ENCODE results near the gene C10orf120. TPM values are rescaled to one million over a fixed set of nuclear protein-coding genes. Genes with fewer than 3 reads are reported as not detected.

Gene C10orf120
- total and polyA plus RNA-seq, 2 experiments from 2014 or later = not detected

- Histone ChIP-seq H2AFZ (no peak overlapping the region), H3F3A (ENCODE audit: insufficient read depth) (no peaks in the 10 kb centered on the region), H3K9ac (no peak overlapping the region), H3K9me3 (ENCODE audit: low read depth) (no peaks in the 10 kb centered on the region), H3K4me1 (ENCODE audit: insufficient read depth) (no peaks in the 10 kb centered on the region), H3K27ac (no peak overlapping the region), H3K27me3 (replicated peaks; ENCODE audit: insufficient read depth) (no peaks in the 10 kb centered on the region; the same call in 1 of the 2 replicates), H3K9me2 (ENCODE audit: insufficient read depth) (no peaks in the 10 kb centered on the region), H3K4me2 (ENCODE audit: unreplicated experiment) (no peak overlapping the region), H3K36me3 (ENCODE audit: low read depth) (no peaks in the 10 kb centered on the region), H3K4me3 (no peak overlapping the region), H4K20me1 (ENCODE audit: insufficient read depth) (no peaks in the 10 kb centered on the region), H3K79me2 (ENCODE audit: insufficient read depth) (no peaks in the 10 kb centered on the region)
- in situ Hi-C loops (cut with MboI) = no loop called here
- 39 to 41% methylated on average over 2 of the region's 2 CpGs for WGBS, 2 experiments (ENCODE audit: low coverage in 1 of 2, low lambda C conversion rate in 2 of 2, missing lambda C conversion rate in 2 of 2)
- TF ChIP-seq EZH2 (IDR thresholded peaks at IDR 0.05; ENCODE audit: insufficient read depth, poor library complexity, severe bottlenecking) = no peak
- peak; percentile 18 for DNase-seq
Observed at GRCh38 chr10:122740640-122741039, 41.0 kb upstream of the C10orf120 start.

GRCh38 chr10:122738031-122738430, 38.4 kb upstream of the C10orf120 start:
- no peak overlapping the region for H3K4me2 ChIP-seq (ENCODE audit: unreplicated experiment)
- DNase-seq = no peak
- in situ Hi-C loops (cut with MboI) = no loop called here
- H3F3A ChIP-seq (ENCODE audit: insufficient read depth) = no peaks in the 10 kb centered on the region
- H3K9me3 ChIP-seq (ENCODE audit: low read depth) = no peaks in the 10 kb centered on the region
- no peak overlapping the region for H3K27ac ChIP-seq
- H3K27me3 ChIP-seq (replicated peaks; ENCODE audit: insufficient read depth) = no peaks in the 10 kb centered on the region; the same call in 1 of the 2 replicates
- no peaks in the 10 kb centered on the region for H3K9me2 ChIP-seq (ENCODE audit: insufficient read depth)
- no peaks in the 10 kb centered on the region for H3K79me2 ChIP-seq (ENCODE audit: insufficient read depth)
- H3K4me3 ChIP-seq = no peak overlapping the region
- H3K4me1 ChIP-seq (ENCODE audit: insufficient read depth) = no peaks in the 10 kb centered on the region
- WGBS, 2 experiments (ENCODE audit: low coverage in 1 of 2, low lambda C conversion rate in 2 of 2, missing lambda C conversion rate in 2 of 2) = 50 to 51% methylated on average over 2 of the region's 2 CpGs
- TF ChIP-seq EZH2phosphoT487 (IDR thresholded peaks at IDR 0.05; ENCODE audit: insufficient read depth, low read depth) (no peak), EZH2 (IDR thresholded peaks at IDR 0.05; ENCODE audit: insufficient read depth, poor library complexity, severe bottlenecking) (no peak)
- H3K36me3 ChIP-seq (ENCODE audit: low read depth) = no peaks in the 10 kb centered on the region
- H2AFZ ChIP-seq = no peak overlapping the region
- no peaks in the 10 kb centered on the region for H4K20me1 ChIP-seq (ENCODE audit: insufficient read depth)
- H3K9ac ChIP-seq = no peak overlapping the region

- no peaks in the 10 kb centered on the region for H3F3A ChIP-seq (ENCODE audit: insufficient read depth)
- TF ChIP-seq EZH2phosphoT487 (IDR thresholded peaks at IDR 0.05; ENCODE audit: insufficient read depth, low read depth) = no peak
- H3K4me2 ChIP-seq (ENCODE audit: unreplicated experiment) = no peak overlapping the region
- no peaks in the 10 kb centered on the region for H3K4me1 ChIP-seq (ENCODE audit: insufficient read depth)
- H4K20me1 ChIP-seq (ENCODE audit: insufficient read depth) = no peaks in the 10 kb centered on the region
- no peak for DNase-seq
- H3K9ac ChIP-seq = no peak overlapping the region
- no peaks in the 10 kb centered on the region for H3K9me2 ChIP-seq (ENCODE audit: insufficient read depth)
- H3K79me2 ChIP-seq (ENCODE audit: insufficient read depth) = no peaks in the 10 kb centered on the region
- no peaks in the 10 kb centered on the region for H3K27me3 ChIP-seq (replicated peaks; ENCODE audit: insufficient read depth)
- H3K27ac ChIP-seq = no peak overlapping the region
- H2AFZ ChIP-seq = no peak overlapping the region
- no peak overlapping the region for H3K4me3 ChIP-seq
- H3K36me3 ChIP-seq (ENCODE audit: low read depth) = no peaks in the 10 kb centered on the region
- WGBS, 2 experiments (ENCODE audit: low coverage in 1 of 2, low lambda C conversion rate in 2 of 2, missing lambda C conversion rate in 2 of 2) = 43 to 47% methylated on average over 13 of the region's 13 CpGs
- H3K9me3 ChIP-seq (ENCODE audit: low read depth) = no peaks in the 10 kb centered on the region
- in situ Hi-C loops (cut with MboI) = no loop called here
Observed at GRCh38 chr10:122733931-122734665, 34.5 kb upstream of the C10orf120 start.

- Histone ChIP-seq H3K4me2 (ENCODE audit: unreplicated experiment) (no peak overlapping the region), H3K4me3 (no peak overlapping the region), H3K27ac (no peak overlapping the region), H3K79me2 (ENCODE audit: insufficient read depth) (no peaks in the 10 kb centered on the region), H3K36me3 (ENCODE audit: low read depth) (no peaks in the 10 kb centered on the region), H3K27me3 (replicated peaks; ENCODE audit: insufficient read depth) (no peaks in the 10 kb centered on the region), H3K9me2 (ENCODE audit: insufficient read depth) (no peaks in the 10 kb centered on the region), H3K9ac (no peak overlapping the region), H3F3A (ENCODE audit: insufficient read depth) (no peaks in the 10 kb centered on the region), H3K9me3 (ENCODE audit: low read depth) (no peaks in the 10 kb centered on the region), H3K4me1 (ENCODE audit: insufficient read depth) (no peaks in the 10 kb centered on the region), H2AFZ (no peak overlapping the region), H4K20me1 (ENCODE audit: insufficient read depth) (no peaks in the 10 kb centered on the region)
- 18 to 21% methylated on average over 2 of the region's 2 CpGs for WGBS, 2 experiments (ENCODE audit: low coverage in 1 of 2, low lambda C conversion rate in 2 of 2, missing lambda C conversion rate in 2 of 2)
- in situ Hi-C loops (cut with MboI) = no loop called here
- no peak for DNase-seq
- TF ChIP-seq EZH2 (IDR thresholded peaks at IDR 0.05; ENCODE audit: insufficient read depth, poor library complexity, severe bottlenecking) = no peak
- TF ChIP-seq EZH2phosphoT487 (IDR thresholded peaks at IDR 0.05; ENCODE audit: insufficient read depth, low read depth) = no peak
Observed at GRCh38 chr10:122733443-122733842, 33.8 kb upstream of the C10orf120 start.
